GM12801 (cell line): Measurements from ENCODE around the gene LY6G5C.

Experiments used
- CTCF ChIP-seq: IDR thresholded peaks from one replicate; pipeline ENCODE4 v1.5.1; 2011; ENCODE audit warnings: control low read depth; ENCODE audit not compliant: insufficient read length; ENCODE audit errors: extremely low read depth

Gene LY6G5C

GRCh38 chr6:31725502-31726350 is 44.9 kb upstream of the LY6G5C start:
- TF ChIP-seq CTCF: no peak

- TF ChIP-seq CTCF: no peak
These were observed 43.3 kb upstream of the LY6G5C start for GRCh38 chr6:31723980-31724691.

GRCh38 chr6:31723245-31723979 is 42.5 kb upstream of the LY6G5C start, which contains the start of gene MPIG6B:
MPIG6B (plus strand) TSS chr6:31723373; CDS start chr6:31723384, 11 bp downstream.
- TF ChIP-seq CTCF: no peak

- no peak for TF ChIP-seq CTCF
These were observed 41.3 kb upstream of the LY6G5C start for GRCh38 chr6:31722173-31722572.

GRCh38 chr6:31721351-31722020 is 40.6 kb upstream of the LY6G5C start, which contains the start of gene LY6G6C:
LY6G6C (minus strand) TSS chr6:31721746; CDS start chr6:31721679, 67 bp downstream.
- no peak for TF ChIP-seq CTCF

- TF ChIP-seq CTCF: no peak
These were observed 39.4 kb upstream of the LY6G5C start for GRCh38 chr6:31720196-31720770.
